Activated CD8-positive, alpha-beta memory T cell treated with anti-CD3 and anti-CD28 coated beads, Interleukin-2, amount 50 U/mL, for 24 hours (primary cell): ENCODE data around the gene POU3F1.

Experiments
- DNase-seq: peaks from one replicate; pipeline ENCODE4 v3.0.0-alpha.2; 2020; ENCODE audit errors: extremely low read depth

Gene POU3F1

GRCh38 chr1:38028105-38028591 lies 18.4 kb downstream of the POU3F1 start:
- peak; percentile 51 for DNase-seq

GRCh38 chr1:38027201-38028104 lies 19.1 kb downstream of the POU3F1 start:
- DNase-seq, result no peak

- no peak for DNase-seq
Observed at GRCh38 chr1:38026592-38027200, 19.9 kb downstream of the POU3F1 start.

- DNase-seq, result no peak
Observed at GRCh38 chr1:38025664-38026063, 20.9 kb downstream of the POU3F1 start.

- DNase-seq, result no peak
Observed at GRCh38 chr1:38025233-38025632, 21.4 kb downstream of the POU3F1 start.

GRCh38 chr1:38022810-38023209 lies 23.8 kb downstream of the POU3F1 start:
- DNase-seq, result no peak

GRCh38 chr1:38021969-38022368 lies 24.6 kb downstream of the POU3F1 start:
- DNase-seq, result no peak

- no peak for DNase-seq
Observed at GRCh38 chr1:38020396-38020795, 26.2 kb downstream of the POU3F1 start.

GRCh38 chr1:38018864-38019343 lies 27.7 kb downstream of the POU3F1 start:
- no peak for DNase-seq

- DNase-seq, result no peak
Observed at GRCh38 chr1:38015978-38016725, 30.4 kb downstream of the POU3F1 start.

- DNase-seq, result no peak
Observed at GRCh38 chr1:38014724-38015424, 31.7 kb downstream of the POU3F1 start.

- no peak for DNase-seq
Observed at GRCh38 chr1:38014171-38014570, 32.4 kb downstream of the POU3F1 start.

GRCh38 chr1:38013227-38013622 lies 33.4 kb downstream of the POU3F1 start:
- DNase-seq, result no peak

- peak; percentile 86 for DNase-seq
Observed at GRCh38 chr1:38012363-38013226, 34.0 kb downstream of the POU3F1 start, which contains the start of gene UTP11. Gene UTP11 (plus strand): TSS chr1:38012734. CDS start chr1:38012803, 69 bp downstream.

GRCh38 chr1:38009841-38010180 lies 36.8 kb downstream of the POU3F1 start:
- no peak for DNase-seq

- DNase-seq, result peak; percentile 42
Observed at GRCh38 chr1:38009088-38009840, 37.3 kb downstream of the POU3F1 start.

- DNase-seq, result no peak
Observed at GRCh38 chr1:38006008-38006828, 40.4 kb downstream of the POU3F1 start.

- DNase-seq, result no peak
Observed at GRCh38 chr1:38005195-38006007, 41.2 kb downstream of the POU3F1 start, which contains the start of gene FHL3. Gene FHL3 (minus strand): TSS chr1:38005514. CDS start chr1:37999412, 6,102 bp downstream.
